ENCODE results near the gene TNRC6C. TPM values are rescaled to one million over a fixed set of nuclear protein-coding genes. Genes with fewer than 3 reads are reported as not detected.
A peak's percentile ranks its signal among the peaks of the same experiment; 100 is the strongest.

The TNRC6C gene
- total RNA-seq, 1 donor from 2014 or later = 28.7 TPM

- peak; percentile 83 for DNase-seq (ENCODE audit: extremely low spot score, unreplicated experiment)
- H3K9me3 Mint-ChIP-seq (ENCODE audit: unreplicated experiment) = no peaks in the 10 kb centered on the region
- TF ChIP-seq, protein P1, sequence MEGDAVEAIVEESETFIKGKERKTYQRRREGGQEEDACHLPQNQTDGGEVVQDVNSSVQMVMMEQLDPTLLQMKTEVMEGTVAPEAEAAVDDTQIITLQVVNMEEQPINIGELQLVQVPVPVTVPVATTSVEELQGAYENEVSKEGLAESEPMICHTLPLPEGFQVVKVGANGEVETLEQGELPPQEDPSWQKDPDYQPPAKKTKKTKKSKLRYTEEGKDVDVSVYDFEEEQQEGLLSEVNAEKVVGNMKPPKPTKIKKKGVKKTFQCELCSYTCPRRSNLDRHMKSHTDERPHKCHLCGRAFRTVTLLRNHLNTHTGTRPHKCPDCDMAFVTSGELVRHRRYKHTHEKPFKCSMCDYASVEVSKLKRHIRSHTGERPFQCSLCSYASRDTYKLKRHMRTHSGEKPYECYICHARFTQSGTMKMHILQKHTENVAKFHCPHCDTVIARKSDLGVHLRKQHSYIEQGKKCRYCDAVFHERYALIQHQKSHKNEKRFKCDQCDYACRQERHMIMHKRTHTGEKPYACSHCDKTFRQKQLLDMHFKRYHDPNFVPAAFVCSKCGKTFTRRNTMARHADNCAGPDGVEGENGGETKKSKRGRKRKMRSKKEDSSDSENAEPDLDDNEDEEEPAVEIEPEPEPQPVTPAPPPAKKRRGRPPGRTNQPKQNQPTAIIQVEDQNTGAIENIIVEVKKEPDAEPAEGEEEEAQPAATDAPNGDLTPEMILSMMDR (IDR thresholded peaks at IDR 0.05) = no peak
- no peak overlapping the region for H3K27ac Mint-ChIP-seq (ENCODE audit: unreplicated experiment)
- no peaks in the 10 kb centered on the region for H3K36me3 Mint-ChIP-seq (ENCODE audit: unreplicated experiment)
- no peaks in the 10 kb centered on the region for H3K27me3 Mint-ChIP-seq (ENCODE audit: unreplicated experiment)
- H3K4me1 Mint-ChIP-seq (ENCODE audit: unreplicated experiment) = peaks cover 19% of the 10 kb centered on the region
- H3K4me3 Mint-ChIP-seq (ENCODE audit: unreplicated experiment) = no peak overlapping the region
Observed at GRCh38 chr17:78133179-78133951, 174.9 kb downstream of the TNRC6C start.

DNA sequence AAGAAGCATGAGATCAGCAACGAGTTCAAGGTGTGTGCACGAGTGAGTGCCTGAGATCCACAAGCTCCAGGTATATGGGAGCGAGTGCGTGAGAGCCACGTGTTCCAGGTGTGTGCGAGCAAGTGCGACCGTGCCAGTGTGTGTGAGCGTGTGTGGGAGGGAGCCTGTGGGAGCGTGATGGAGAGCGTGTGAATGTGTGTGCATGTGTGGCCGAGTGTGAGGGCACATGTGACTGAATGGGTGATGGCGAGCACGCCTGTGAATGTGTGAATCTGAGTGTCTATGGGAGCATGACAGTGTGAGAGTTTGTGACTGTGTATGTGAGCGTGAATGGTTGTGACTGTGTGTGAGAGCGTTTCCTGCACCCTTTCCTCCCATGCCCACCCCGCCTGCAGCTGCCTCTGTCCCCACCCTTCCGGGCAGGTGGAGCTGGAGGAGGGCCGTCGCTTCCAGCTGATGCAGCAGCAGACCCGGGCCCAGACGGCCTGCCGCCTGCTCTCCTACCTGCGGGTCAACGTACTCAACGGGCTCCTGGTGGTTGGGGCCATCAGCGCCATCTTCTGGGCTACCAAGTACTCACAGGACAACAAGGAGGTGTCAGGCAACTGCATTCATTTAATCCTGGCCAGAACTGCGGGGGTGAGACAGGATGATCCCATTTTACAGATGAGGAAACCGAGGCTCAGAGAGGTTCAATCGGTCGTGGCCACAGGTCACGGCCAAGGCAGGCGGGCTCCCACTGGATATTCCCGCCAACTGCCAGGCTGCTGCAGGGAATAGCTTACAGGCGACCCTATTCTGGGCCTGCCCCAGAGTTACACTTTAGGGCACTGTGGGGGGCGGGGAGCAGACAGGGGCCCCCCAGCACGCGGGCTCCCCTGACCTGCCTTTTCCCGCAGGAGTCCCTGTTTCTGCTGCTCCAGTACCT, 175.7 kb downstream of the TNRC6C start:
- Mint-ChIP-seq H3K36me3 (ENCODE audit: unreplicated experiment) (no peaks in the 10 kb centered on the region), H3K4me1 (ENCODE audit: unreplicated experiment) (peaks cover 14% of the 10 kb centered on the region), H3K9me3 (ENCODE audit: unreplicated experiment) (no peaks in the 10 kb centered on the region), H3K27ac (ENCODE audit: unreplicated experiment) (no peak overlapping the region), H3K27me3 (ENCODE audit: unreplicated experiment) (no peaks in the 10 kb centered on the region), H3K4me3 (ENCODE audit: unreplicated experiment) (no peak overlapping the region)
- TF ChIP-seq, protein P1 (IDR thresholded peaks at IDR 0.05) = peak; percentile 50
- no peak for DNase-seq (ENCODE audit: extremely low spot score, unreplicated experiment)

- no peaks in the 10 kb centered on the region for H3K36me3 Mint-ChIP-seq (ENCODE audit: unreplicated experiment)
- TF ChIP-seq, protein P1 (IDR thresholded peaks at IDR 0.05) = no peak
- no peak overlapping the region for H3K4me3 Mint-ChIP-seq (ENCODE audit: unreplicated experiment)
- H3K4me1 Mint-ChIP-seq (ENCODE audit: unreplicated experiment) = peaks cover 9% of the 10 kb centered on the region
- no peaks in the 10 kb centered on the region for H3K9me3 Mint-ChIP-seq (ENCODE audit: unreplicated experiment)
- no peak for DNase-seq (ENCODE audit: extremely low spot score, unreplicated experiment)
- no peaks in the 10 kb centered on the region for H3K27me3 Mint-ChIP-seq (ENCODE audit: unreplicated experiment)
- no peak overlapping the region for H3K27ac Mint-ChIP-seq (ENCODE audit: unreplicated experiment)
Observed at GRCh38 chr17:78134899-78135385, 176.4 kb downstream of the TNRC6C start.

DNA sequence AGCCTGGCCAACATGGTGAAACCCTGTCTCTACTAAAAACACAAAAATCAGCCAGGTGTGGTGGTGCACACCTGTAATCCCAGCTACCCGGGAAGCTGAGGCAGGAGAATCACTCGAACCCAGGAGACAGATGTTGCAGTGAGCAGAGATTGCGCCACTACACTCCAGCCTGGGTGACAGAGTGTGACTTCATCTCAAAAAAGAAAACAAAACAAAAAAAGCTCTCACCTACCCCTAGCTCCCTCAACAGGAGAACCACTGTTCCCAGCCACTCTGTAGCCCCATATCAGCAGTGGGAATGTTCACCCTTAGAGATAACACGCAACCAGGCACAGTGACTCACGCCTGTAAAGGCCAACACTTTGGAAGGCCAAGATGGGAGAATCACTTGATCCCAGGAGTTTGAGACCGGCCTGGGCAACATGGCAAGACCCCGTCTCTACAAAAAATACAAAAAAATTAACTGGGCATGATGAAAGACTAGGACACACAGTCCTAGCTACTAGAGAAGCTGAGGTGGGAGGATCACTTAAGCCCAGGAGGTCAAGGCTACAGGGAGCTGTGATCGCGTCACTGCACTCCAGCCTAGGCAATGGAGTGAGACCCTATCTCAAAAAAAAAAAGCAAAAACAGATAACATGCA, 177.5 kb downstream of the TNRC6C start:
- Mint-ChIP-seq H3K27ac (ENCODE audit: unreplicated experiment) (no peak overlapping the region), H3K36me3 (ENCODE audit: unreplicated experiment) (no peaks in the 10 kb centered on the region), H3K27me3 (ENCODE audit: unreplicated experiment) (no peaks in the 10 kb centered on the region), H3K9me3 (ENCODE audit: unreplicated experiment) (no peaks in the 10 kb centered on the region), H3K4me1 (ENCODE audit: unreplicated experiment) (no peaks in the 10 kb centered on the region), H3K4me3 (ENCODE audit: unreplicated experiment) (no peak overlapping the region)
- no peak for DNase-seq (ENCODE audit: extremely low spot score, unreplicated experiment)
- TF ChIP-seq, protein P1 (IDR thresholded peaks at IDR 0.05) = no peak
